Gastroesophageal sphincter (tissue), 4 donors: Measurements from ENCODE around the gene STK32A. TPM values are rescaled to one million over a fixed set of nuclear protein-coding genes. Genes with fewer than 3 reads are reported as not detected.

Experiments
- ATAC-seq: fragments of 150-250 bp; one replicate; pipeline ENCODE4 v1.9.1; 2016; ENCODE audit warnings: mild to moderate bottlenecking, moderate library complexity
- H3K27ac ChIP-seq, 4 donors: fragments of 200-600 bp; sonication (generic) in 3 of 4; 1 replicate in 3 of 4; 2 replicates in 1 of 4; pipeline ENCODE4 v1.5.1; 2016 to 2019
- H3K27me3 ChIP-seq: fragments of 200-600 bp; sonication (generic); one replicate; pipeline ENCODE4 v1.5.1; 2019
- H3K36me3 ChIP-seq, 2 donors: fragments of 200-600 bp; sonication (generic); one replicate each; pipeline ENCODE4 v1.5.1; 2019; ENCODE audit warnings: control low read depth in 1 of 2
- H3K4me1 ChIP-seq, 3 donors: fragments of 200-600 bp; sonication (generic); 1 replicate in 2 of 3; 2 replicates in 1 of 3; pipeline ENCODE4 v1.5.1; 2016 to 2019; ENCODE audit warnings: control low read depth in 2 of 3
- H3K4me3 ChIP-seq, 2 donors: fragments of 200-600 bp; sonication (generic); one replicate each; pipeline ENCODE4 v1.5.1; 2019; ENCODE audit warnings: mild to moderate bottlenecking in 1 of 2, moderate library complexity in 1 of 2
- H3K9me3 ChIP-seq, 3 donors: fragments of 200-600 bp; sonication (generic); one replicate each; pipeline ENCODE4 v1.5.1; 2017 to 2019; ENCODE audit warnings: control low read depth in 2 of 3
- EP300 ChIP-seq: sonication (generic); formaldehyde crosslinking; IDR thresholded peaks from one replicate; pipeline ENCODE4 v1.6.1; 2017; ENCODE audit warnings: antibody characterized with exemption, mild to moderate bottlenecking
- POLR2A ChIP-seq, 2 donors: fragments of 450-650 bp; IDR thresholded peaks; one replicate each; pipeline ENCODE4 v1.6.1; 2017; ENCODE audit warnings: antibody characterized with exemption in 2 of 2, mild to moderate bottlenecking in 2 of 2, moderate library complexity in 1 of 2
- POLR2AphosphoS5 ChIP-seq: sonication (generic); formaldehyde crosslinking; IDR thresholded peaks from one replicate; pipeline ENCODE4 v1.6.1; 2017; ENCODE audit warnings: antibody characterized with exemption
- WGBS, 2 donors: methylation state at CpG; one replicate each; pipeline ENCODE4 v1.1.5; 2018; ENCODE audit warnings: low coverage in 1 of 2; 5-methylcytosine and 5-hydroxymethylcytosine counted together
- total RNA-seq, 4 donors: library from RNA; depleted of rRNA; stranded (reverse); fragments of >200 nt; gene quantifications; one replicate each; pipeline ENCODE4 v1.1.0, GENCODE V29; 2016
- TF ChIP-seq, protein P1 (sequence below), 4 experiments: fragments of 200-600 bp in 2 of 4; fragments of 450-650 bp in 2 of 4; sonication (generic) in 1 of 4; IDR thresholded peaks; one replicate each; pipeline ENCODE4 v1.5.1; 2017 to 2019; ENCODE audit warnings: antibody characterized with exemption in 4 of 4, mild to moderate bottlenecking in 2 of 4, moderate library complexity in 2 of 4

The STK32A gene
- total RNA-seq, 4 donors from 2014 or later = 0.77 to 3.7 (median 2.4) TPM

GRCh38 chr5:147327905-147328304 is 93.1 kb downstream of the STK32A start:
- Histone ChIP-seq H3K4me1 (no peaks in the 10 kb centered on the region), H3K4me3 (no peak overlapping the region), H3K27me3 (no peaks in the 10 kb centered on the region), H3K27ac (no peak overlapping the region), H3K36me3 (no peaks in the 10 kb centered on the region), H3K9me3 (no peaks in the 10 kb centered on the region)
- 88% methylated on average over 1 of the region's 2 CpGs; no CpG with 5 or more reads in 1 of the 2 donors for WGBS, 2 donors
- no peak for TF ChIP-seq POLR2A (IDR thresholded peaks at IDR 0.05)
- TF ChIP-seq POLR2AphosphoS5 = no peak
- no peak for ATAC-seq

GRCh38 chr5:147332658-147333057 is 97.8 kb downstream of the STK32A start:
- H3K9me3 ChIP-seq = no peaks in the 10 kb centered on the region
- 81 to 84% methylated on average over 4 of the region's 4 CpGs for WGBS, 2 donors
- ATAC-seq = no peak
- H3K36me3 ChIP-seq = no peaks in the 10 kb centered on the region
- no peak overlapping the region for H3K4me3 ChIP-seq
- H3K4me1 ChIP-seq = no peaks in the 10 kb centered on the region
- H3K27me3 ChIP-seq = no peaks in the 10 kb centered on the region
- TF ChIP-seq, protein P1, sequence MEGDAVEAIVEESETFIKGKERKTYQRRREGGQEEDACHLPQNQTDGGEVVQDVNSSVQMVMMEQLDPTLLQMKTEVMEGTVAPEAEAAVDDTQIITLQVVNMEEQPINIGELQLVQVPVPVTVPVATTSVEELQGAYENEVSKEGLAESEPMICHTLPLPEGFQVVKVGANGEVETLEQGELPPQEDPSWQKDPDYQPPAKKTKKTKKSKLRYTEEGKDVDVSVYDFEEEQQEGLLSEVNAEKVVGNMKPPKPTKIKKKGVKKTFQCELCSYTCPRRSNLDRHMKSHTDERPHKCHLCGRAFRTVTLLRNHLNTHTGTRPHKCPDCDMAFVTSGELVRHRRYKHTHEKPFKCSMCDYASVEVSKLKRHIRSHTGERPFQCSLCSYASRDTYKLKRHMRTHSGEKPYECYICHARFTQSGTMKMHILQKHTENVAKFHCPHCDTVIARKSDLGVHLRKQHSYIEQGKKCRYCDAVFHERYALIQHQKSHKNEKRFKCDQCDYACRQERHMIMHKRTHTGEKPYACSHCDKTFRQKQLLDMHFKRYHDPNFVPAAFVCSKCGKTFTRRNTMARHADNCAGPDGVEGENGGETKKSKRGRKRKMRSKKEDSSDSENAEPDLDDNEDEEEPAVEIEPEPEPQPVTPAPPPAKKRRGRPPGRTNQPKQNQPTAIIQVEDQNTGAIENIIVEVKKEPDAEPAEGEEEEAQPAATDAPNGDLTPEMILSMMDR (IDR thresholded peaks at IDR 0.05) = no peak
- TF ChIP-seq POLR2A (IDR thresholded peaks at IDR 0.05) = no peak
- TF ChIP-seq POLR2AphosphoS5 = no peak
- TF ChIP-seq EP300 = no peak
- H3K27ac ChIP-seq = no peak overlapping the region

DNA sequence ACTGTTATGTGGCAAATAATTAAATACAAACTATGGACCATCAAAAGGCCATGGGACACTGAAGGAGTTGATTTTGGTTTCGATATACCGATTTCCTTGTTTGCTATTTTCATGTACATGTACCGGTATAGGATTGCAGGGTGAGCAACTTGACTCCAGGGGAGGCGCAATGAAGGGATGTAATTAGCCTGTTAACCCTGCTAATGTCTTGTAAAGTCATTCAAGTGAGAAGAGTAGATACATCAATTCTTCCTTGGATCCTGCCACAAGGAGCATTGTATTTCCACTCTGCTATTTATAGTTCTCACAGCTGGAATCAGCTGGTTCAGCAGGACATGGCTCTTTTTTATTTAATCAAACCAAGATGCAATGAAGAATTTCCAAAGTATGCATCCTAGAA is 102.0 kb downstream of the STK32A start:
- Histone ChIP-seq H3K27me3 (no peaks in the 10 kb centered on the region), H3K4me1 (no peaks in the 10 kb centered on the region)

GRCh38 chr5:147339313-147339712 is 104.5 kb downstream of the STK32A start:
- Histone ChIP-seq H3K27me3 (no peaks in the 10 kb centered on the region), H3K36me3 (no peaks in the 10 kb centered on the region), H3K4me3 (no peak overlapping the region), H3K27ac (no peak overlapping the region), H3K4me1 (no peaks in the 10 kb centered on the region), H3K9me3 (peaks cover 0 to 8% (median 0%) of the 10 kb centered on the region in 3 donors)
- 73% methylated on average over 4 of the region's 4 CpGs; no CpG with 5 or more reads in 1 of the 2 donors for WGBS, 2 donors
- no peak for ATAC-seq
- no peak for TF ChIP-seq EP300
- TF ChIP-seq POLR2AphosphoS5 = no peak
- TF ChIP-seq POLR2A (IDR thresholded peaks at IDR 0.05) = no peak
- TF ChIP-seq, protein P1 (IDR thresholded peaks at IDR 0.05) = no peak

More for the DNA sequence above, 102.0 kb downstream of the STK32A start:
- Histone ChIP-seq H3K27ac (no peak overlapping the region), H3K9me3 (peaks cover 0 to 8% (median 0%) of the 10 kb centered on the region in 3 donors), H3K4me3 (no peak overlapping the region), H3K36me3 (no peaks in the 10 kb centered on the region)
- no peak for TF ChIP-seq POLR2A (IDR thresholded peaks at IDR 0.05)
- TF ChIP-seq POLR2AphosphoS5 = no peak
- TF ChIP-seq, protein P1 (IDR thresholded peaks at IDR 0.05) = no peak
- TF ChIP-seq EP300 = no peak
- WGBS, 2 donors = 74 to 91% methylated on average over 4 of the region's 4 CpGs
- ATAC-seq = no peak

DNA sequence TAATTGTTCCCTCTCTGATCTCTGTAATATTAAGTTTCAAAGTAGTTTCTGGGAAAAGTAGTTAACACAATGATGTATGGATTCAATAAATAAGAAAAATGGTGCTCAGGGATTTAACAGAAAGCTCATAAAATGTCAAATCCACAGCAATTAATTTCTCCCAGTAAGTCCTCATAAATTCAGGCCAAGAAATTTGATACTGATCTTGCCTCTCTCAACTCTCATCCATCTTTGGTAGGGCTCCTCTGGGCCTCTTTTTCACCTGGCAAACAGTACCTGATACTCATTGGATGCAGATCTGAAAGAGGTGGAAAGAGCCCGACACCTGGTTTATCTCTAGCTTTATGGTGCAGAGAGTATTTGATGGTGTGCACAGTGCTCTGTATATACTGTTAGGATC is 106.1 kb downstream of the STK32A start:
- Histone ChIP-seq H3K4me3 (no peak overlapping the region), H3K36me3 (no peaks in the 10 kb centered on the region), H3K4me1 (no peaks in the 10 kb centered on the region), H3K9me3 (peaks cover 0 to 8% (median 0%) of the 10 kb centered on the region in 3 donors), H3K27ac (no peak overlapping the region), H3K27me3 (no peaks in the 10 kb centered on the region)
- no peak for ATAC-seq
- WGBS, 2 donors = 100% methylated on average over 1 of the region's 1 CpG
- no peak for TF ChIP-seq POLR2AphosphoS5
- TF ChIP-seq, protein P1 (IDR thresholded peaks at IDR 0.05) = no peak
- TF ChIP-seq POLR2A (IDR thresholded peaks at IDR 0.05) = no peak
- no peak for TF ChIP-seq EP300
